ENCODE results near the gene SAFB.
"Not testable (repeated sequence)": the region's sequence is repeated elsewhere in the genome, so short reads cannot be mapped to it uniquely, and the experiment has no call there.

The SAFB gene

GRCh38 chr19:5694956-5695648, 72.2 kb downstream of the SAFB start:
- Mint-ChIP-seq H3K27me3 (peaks cover 6% of the 10 kb centered on the region), H3K9me3 (no peaks in the 10 kb centered on the region), H3K36me3 (peaks cover 45% of the 10 kb centered on the region), H3K4me3 (no peak overlapping the region), H3K27ac (no peak overlapping the region), H3K4me1 (peaks cover 22% of the 10 kb centered on the region)
- DNase-seq, result no peak
- CTCF ChIA-PET, result interaction anchor here (1.0 kb wide), 1 partner anchor 24 kb away, joined by 3 read pairs; no protein-coding TSS in a partner anchor

GRCh38 chr19:5695649-5696195, 72.8 kb downstream of the SAFB start:
- Mint-ChIP-seq H3K4me1 (peaks cover 19% of the 10 kb centered on the region), H3K9me3 (no peaks in the 10 kb centered on the region), H3K27ac (no peak overlapping the region), H3K27me3 (no peaks in the 10 kb centered on the region), H3K4me3 (no peak overlapping the region), H3K36me3 (peaks cover 44% of the 10 kb centered on the region)
- CTCF ChIA-PET, result interaction anchor here (1.0 kb wide), 1 partner anchor 23 kb away, joined by 3 read pairs; no protein-coding TSS in a partner anchor
- no peak for DNase-seq

- Mint-ChIP-seq H3K9me3 (no peaks in the 10 kb centered on the region), H3K27ac (no peak overlapping the region)
Observed at GRCh38 chr19:5696196-5697021, 73.5 kb downstream of the SAFB start.

DNA sequence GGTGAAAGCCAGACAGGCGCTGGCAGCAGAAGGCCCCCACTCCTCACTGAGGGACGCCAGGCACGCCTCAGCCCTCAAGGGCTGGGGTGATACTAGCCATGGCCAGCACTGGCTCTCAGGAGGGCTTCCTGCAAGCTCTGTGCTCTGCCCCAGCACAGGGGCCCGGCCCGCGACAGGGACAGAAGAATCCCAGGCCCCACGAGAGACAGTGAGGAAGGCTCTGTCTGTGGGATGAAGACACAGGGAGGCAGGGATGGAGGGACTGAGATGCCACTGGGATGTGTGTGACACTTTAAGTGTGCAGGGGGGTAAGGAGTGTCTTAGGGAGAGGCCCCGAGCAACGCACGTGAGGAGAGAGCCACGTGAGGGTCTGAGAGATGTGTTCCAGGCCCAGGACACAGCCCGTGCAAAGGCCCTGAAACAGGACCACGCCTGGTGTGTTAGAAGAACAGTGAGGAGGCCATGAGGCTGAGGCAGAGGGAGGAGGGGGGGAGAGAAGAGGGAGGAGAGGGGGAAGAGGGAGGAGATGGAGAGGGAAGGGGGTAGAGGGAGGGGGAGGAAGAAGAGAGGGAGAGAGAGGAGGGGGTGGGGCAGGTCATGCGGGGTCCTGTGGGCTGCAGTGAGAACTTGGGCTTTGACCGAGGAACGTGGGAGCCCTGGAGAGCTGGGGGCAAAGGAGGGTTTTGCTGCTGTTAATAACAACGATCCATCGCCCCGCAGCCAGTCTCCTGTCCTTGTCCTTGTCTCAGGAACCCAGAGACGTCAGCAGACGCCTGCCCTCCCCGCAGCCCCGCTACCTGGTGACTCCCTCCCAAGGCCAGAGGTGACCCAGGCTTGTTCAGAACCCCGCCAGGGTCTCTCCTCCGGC, 74.4 kb downstream of the SAFB start:
- no peak overlapping the region for H3K4me3 Mint-ChIP-seq
- H3K4me1 Mint-ChIP-seq, result peaks cover 10% of the 10 kb centered on the region
- H3K9me3 Mint-ChIP-seq, result no peaks in the 10 kb centered on the region
- H3K27ac Mint-ChIP-seq, result no peak overlapping the region
- no peak for DNase-seq
- peaks cover 45% of the 10 kb centered on the region for H3K36me3 Mint-ChIP-seq
- CTCF ChIA-PET, result no interaction called here
- H3K27me3 Mint-ChIP-seq, result no peaks in the 10 kb centered on the region

More at GRCh38 chr19:5696196-5697021, 73.5 kb downstream of the SAFB start:
- CTCF ChIA-PET, result no interaction called here
- no peaks in the 10 kb centered on the region for H3K27me3 Mint-ChIP-seq
- no peak for DNase-seq
- peaks cover 45% of the 10 kb centered on the region for H3K36me3 Mint-ChIP-seq
- no peak overlapping the region for H3K4me3 Mint-ChIP-seq
- H3K4me1 Mint-ChIP-seq, result peaks cover 14% of the 10 kb centered on the region

- Mint-ChIP-seq H3K36me3 (peaks cover 38% of the 10 kb centered on the region), H3K27me3 (no peaks in the 10 kb centered on the region), H3K9me3 (no peaks in the 10 kb centered on the region), H3K4me1 (peaks cover 2% of the 10 kb centered on the region), H3K27ac (peak overlapping the region; percentile 14), H3K4me3 (no peak overlapping the region)
- CTCF ChIA-PET, result no interaction called here
- no peak for DNase-seq
Observed at GRCh38 chr19:5697890-5698634, 75.2 kb downstream of the SAFB start.

- CTCF ChIA-PET, result no interaction called here
- no peaks in the 10 kb centered on the region for H3K4me1 Mint-ChIP-seq
- H3K9me3 Mint-ChIP-seq, result no peaks in the 10 kb centered on the region
- H3K27me3 Mint-ChIP-seq, result no peaks in the 10 kb centered on the region
- DNase-seq, result no peak
- H3K4me3 Mint-ChIP-seq, result no peak overlapping the region
- H3K36me3 Mint-ChIP-seq, result peaks cover 42% of the 10 kb centered on the region
- no peak overlapping the region for H3K27ac Mint-ChIP-seq
Observed at GRCh38 chr19:5698635-5699422, 75.9 kb downstream of the SAFB start.

DNA sequence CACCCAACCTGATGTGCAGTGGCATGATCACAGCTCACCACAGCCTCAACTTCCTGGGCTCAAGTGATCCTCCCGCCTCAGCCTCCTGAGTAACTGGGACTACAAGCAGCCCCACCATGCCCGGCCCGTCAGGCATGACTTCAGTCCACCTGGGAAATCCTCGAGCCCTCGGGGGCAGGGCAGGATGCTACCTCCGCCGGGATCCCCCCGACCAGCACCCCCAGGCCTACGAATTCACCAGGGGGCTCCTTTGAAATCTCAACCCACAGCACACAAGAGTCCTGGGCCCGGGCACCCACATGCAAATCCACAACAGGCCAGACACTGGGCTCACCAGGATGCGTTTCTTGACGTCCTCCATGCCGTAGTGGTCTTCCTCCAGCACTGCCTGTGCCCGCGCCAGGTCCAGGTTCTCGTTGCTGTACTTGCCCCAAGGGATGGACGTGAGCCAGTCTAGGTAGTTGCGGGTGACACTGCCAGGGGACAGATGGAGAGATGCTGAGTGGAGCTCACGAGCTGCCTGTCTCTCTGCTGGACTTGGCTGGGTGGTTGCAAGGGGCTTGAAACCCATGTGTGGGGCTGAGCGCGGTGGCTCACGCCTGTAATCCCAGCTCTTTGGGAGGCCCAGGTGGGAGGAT, 77.7 kb downstream of the SAFB start:
- CTCF ChIA-PET, result no interaction called here
- Mint-ChIP-seq H3K4me1 (no peaks in the 10 kb centered on the region), H3K27ac (no peak overlapping the region), H3K36me3 (peaks cover 36% of the 10 kb centered on the region), H3K4me3 (no peak overlapping the region), H3K9me3 (no peaks in the 10 kb centered on the region), H3K27me3 (no peaks in the 10 kb centered on the region)
- DNase-seq, result no peak

GRCh38 chr19:5702053-5702410, 79.1 kb downstream of the SAFB start:
- H3K27me3 Mint-ChIP-seq, H3K9me3 Mint-ChIP-seq, H3K4me1 Mint-ChIP-seq, H3K4me3 Mint-ChIP-seq, H3K27ac Mint-ChIP-seq, CTCF ChIA-PET, DNase-seq: not testable (repeated sequence)
- H3K36me3 Mint-ChIP-seq, result peaks cover 39% of the 10 kb centered on the region

DNA sequence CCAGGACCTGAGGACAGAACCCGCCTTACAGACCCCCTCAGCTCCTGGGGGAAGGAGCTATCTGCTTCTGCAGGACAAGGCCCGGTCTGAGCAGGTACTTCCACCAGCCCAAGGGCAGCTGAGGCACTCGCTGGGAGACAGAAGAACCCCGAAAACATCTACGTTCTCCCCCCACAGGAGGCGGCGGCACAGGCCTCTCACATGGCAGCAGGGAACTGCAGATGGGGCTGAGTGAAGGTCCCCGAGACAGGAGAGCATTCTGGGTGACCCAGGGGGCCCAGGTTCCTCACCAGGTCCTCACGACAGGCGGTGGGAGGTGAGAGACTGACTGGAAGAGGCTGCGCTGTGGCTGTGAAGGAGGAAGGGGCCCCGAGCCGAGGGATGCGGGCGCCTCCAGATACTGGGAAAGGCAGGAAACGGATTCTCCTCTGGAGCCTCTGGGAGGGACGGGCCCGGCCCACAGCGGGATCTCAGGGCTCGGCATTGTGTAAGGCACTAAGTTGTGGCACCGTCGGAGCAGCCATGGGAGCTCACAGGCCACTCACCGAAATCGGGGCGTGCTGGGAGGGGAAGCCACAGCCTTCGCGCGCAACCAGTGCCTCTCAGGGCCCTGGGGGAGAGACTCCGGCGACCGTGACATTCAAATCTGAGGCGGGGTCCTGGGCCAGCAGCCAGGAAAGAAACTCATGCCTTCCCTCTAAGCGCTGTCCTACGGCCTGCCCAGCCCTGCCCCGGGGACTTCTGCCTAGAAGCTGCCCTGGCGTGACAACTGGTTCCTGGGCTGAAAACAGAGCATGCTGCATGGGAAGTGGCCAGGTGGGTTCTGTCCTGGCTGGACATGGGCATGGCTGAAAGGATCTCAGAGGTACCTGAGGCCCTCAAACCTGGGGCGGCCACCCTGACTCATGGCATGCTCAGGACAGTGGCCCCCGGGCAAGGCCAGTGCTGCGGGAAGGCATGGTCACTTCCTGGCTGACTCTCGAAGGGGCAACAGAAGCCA, 81.2 kb downstream of the SAFB start:
- no peaks in the 10 kb centered on the region for H3K4me1 Mint-ChIP-seq
- CTCF ChIA-PET, result no interaction called here
- no peak overlapping the region for H3K27ac Mint-ChIP-seq
- H3K9me3 Mint-ChIP-seq, result no peaks in the 10 kb centered on the region
- H3K36me3 Mint-ChIP-seq, result peaks cover 34% of the 10 kb centered on the region
- no peaks in the 10 kb centered on the region for H3K27me3 Mint-ChIP-seq
- H3K4me3 Mint-ChIP-seq, result no peak overlapping the region
- DNase-seq, result no peak

DNA sequence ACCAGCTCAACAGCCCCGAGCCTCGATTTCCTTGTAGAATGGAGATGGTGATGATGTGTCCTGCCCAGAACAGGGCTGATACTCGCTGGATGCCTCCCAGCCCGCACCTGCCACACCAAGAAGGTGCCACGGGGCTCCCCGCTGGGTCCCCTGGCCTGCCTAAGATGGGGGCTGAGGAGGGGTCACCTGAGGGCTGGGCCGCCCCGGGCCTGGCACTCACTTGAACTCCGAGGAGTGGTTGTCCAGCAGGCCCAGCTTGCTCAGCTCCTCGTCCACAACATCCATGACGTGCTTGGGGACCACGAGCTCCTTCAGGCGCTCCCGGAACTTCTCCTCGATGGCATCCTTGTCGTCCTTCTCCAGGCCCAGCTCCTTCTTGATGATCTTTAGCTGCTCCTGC, 82.7 kb downstream of the SAFB start:
- H3K4me3 Mint-ChIP-seq, result no peak overlapping the region
- no peaks in the 10 kb centered on the region for H3K9me3 Mint-ChIP-seq
- no peak for DNase-seq
- H3K27ac Mint-ChIP-seq, result no peak overlapping the region
- CTCF ChIA-PET, result no interaction called here
- no peaks in the 10 kb centered on the region for H3K4me1 Mint-ChIP-seq
- peaks cover 32% of the 10 kb centered on the region for H3K36me3 Mint-ChIP-seq
- H3K27me3 Mint-ChIP-seq, result no peaks in the 10 kb centered on the region

- CTCF ChIA-PET, result no interaction called here
- DNase-seq, result no peak
Observed at GRCh38 chr19:5706876-5707573, 84.1 kb downstream of the SAFB start.

More at GRCh38 chr19:5706876-5707573, 84.1 kb downstream of the SAFB start:
- Mint-ChIP-seq H3K27me3 (no peaks in the 10 kb centered on the region), H3K4me3 (no peak overlapping the region), H3K4me1 (no peaks in the 10 kb centered on the region), H3K36me3 (peaks cover 25% of the 10 kb centered on the region), H3K27ac (no peak overlapping the region), H3K9me3 (no peaks in the 10 kb centered on the region)

Measured in activated naive CD4-positive, alpha-beta T cell treated with anti-CD3 and anti-CD28 coated beads, Interleukin-2, amount 10 ng/mL, durations not matched to agents 7 days and 5 days (primary cell).